HepG2 (cell line): Measurements from ENCODE around the gene DRD3. TPM values are rescaled to one million over a fixed set of nuclear protein-coding genes. Genes with fewer than 3 reads are reported as not detected.

Experiments used
- GFI1 ChIP-seq: sonication (generic); formaldehyde crosslinking; IDR thresholded peaks from 2 replicates; pipeline ENCODE4 v1.5.0; 2020; ENCODE audit warnings: missing genetic modification reagents, mild to moderate bottlenecking, borderline replicate concordance
- HOXA7 ChIP-seq: sonication (generic); formaldehyde crosslinking; IDR thresholded peaks from 2 replicates; pipeline ENCODE4 v1.8.1; 2022; ENCODE audit warnings: mild to moderate bottlenecking, missing genetic modification reagents, moderate library complexity
- ISL2 ChIP-seq: sonication (generic); formaldehyde crosslinking; IDR thresholded peaks from 2 replicates; pipeline ENCODE4 v1.5.0; 2020; ENCODE audit warnings: missing genetic modification reagents
- KAT7 ChIP-seq: IDR thresholded peaks from 2 replicates; pipeline ENCODE4 v1.6.1; 2018; ENCODE audit warnings: borderline replicate concordance, missing compliant biosample characterization
- MAFF ChIP-seq: IDR thresholded peaks from 2 replicates; pipeline ENCODE4 v1.6.1; 2011; ENCODE audit warnings: low read depth, low read length, improper control_type of control experiment
- MBD4 ChIP-seq: IDR thresholded peaks from 2 replicates; pipeline ENCODE4 v1.6.1; 2012; ENCODE audit warnings: low read length, inconsistent platforms, borderline replicate concordance
- MBNL3 ChIP-seq: fragments of 250-450 bp; sonication (Bioruptor Pico); conservative IDR thresholded peaks from 2 replicates; pipeline ENCODE4 v1.8.0; 2022; ENCODE audit warnings: mild to moderate bottlenecking, inconsistent platforms
- NFATC3 ChIP-seq: sonication (generic); formaldehyde crosslinking; IDR thresholded peaks from 2 replicates; pipeline ENCODE4 v1.5.1; 2020; ENCODE audit warnings: mild to moderate bottlenecking, missing genetic modification reagents
- YY1 ChIP-seq: IDR thresholded peaks from 2 replicates; pipeline ENCODE4 v1.6.1; 2011; ENCODE audit warnings: low read length, low read depth, moderate library complexity, mild to moderate bottlenecking; ENCODE audit not compliant: insufficient read depth, insufficient replicate concordance
- ZNF34 ChIP-seq: sonication (generic); formaldehyde crosslinking; IDR thresholded peaks from 2 replicates; pipeline ENCODE4 v1.4.0; 2020; ENCODE audit warnings: mild to moderate bottlenecking, missing genetic modification reagents, borderline replicate concordance
- ZNF556 ChIP-seq: sonication (generic); formaldehyde crosslinking; IDR thresholded peaks from 2 replicates; pipeline ENCODE4 v1.4.0; 2020; ENCODE audit warnings: mild to moderate bottlenecking, missing genetic modification reagents, borderline replicate concordance
- ZNF615 ChIP-seq: sonication (generic); formaldehyde crosslinking; IDR thresholded peaks from 2 replicates; pipeline ENCODE4 v1.5.0; 2020; ENCODE audit warnings: mild to moderate bottlenecking, missing genetic modification reagents, borderline replicate concordance
- ZNF737 ChIP-seq: sonication (generic); formaldehyde crosslinking; IDR thresholded peaks from 2 replicates; pipeline ENCODE4 v1.5.0; 2020; ENCODE audit warnings: missing genetic modification reagents, mild to moderate bottlenecking, borderline replicate concordance
- ZNF788 ChIP-seq: sonication (generic); formaldehyde crosslinking; IDR thresholded peaks from 2 replicates; pipeline ENCODE4 v1.5.0; 2020; ENCODE audit warnings: mild to moderate bottlenecking, missing genetic modification reagents, borderline replicate concordance
- ZSCAN25 ChIP-seq: sonication (generic); formaldehyde crosslinking; IDR thresholded peaks from 2 replicates; pipeline ENCODE4 v1.8.0; 2022; ENCODE audit warnings: mild to moderate bottlenecking, missing genetic modification reagents
- polyA plus RNA-seq, 8 experiments: library from polyadenylated mRNA; depleted of rRNA in 3 of 8; stranded (reverse) in 7 of 8; unstranded in 1 of 8; fragments of >200 nt; fragmentation: Illumina TruSeq in 4 of 8; extraction: Trizol in 4 of 8; gene quantifications; 2 replicates each; pipeline versions ENCODE4 v1.2.1 to v1.2.3, GENCODE V29; 2011 to 2016; ENCODE audit warnings: low read depth in 4 of 8, missing spikeins in 1 of 8, mixed read lengths in 1 of 8; ENCODE audit not compliant: insufficient read depth in 1 of 8
- total RNA-seq, 5 experiments: library from RNA; depleted of rRNA; stranded (reverse); fragments of >200 nt; fragmentation: Illumina TruSeq; extraction: Trizol; gene quantifications; 2 replicates each; pipeline ENCODE4 v1.2.3, GENCODE V29; 2016; ENCODE audit warnings: low read depth in 1 of 5
- TF ChIP-seq, protein P1 (sequence below): sonication (generic); formaldehyde crosslinking; IDR thresholded peaks from 2 replicates; pipeline ENCODE4 v1.9.0; 2021; ENCODE audit warnings: missing genetic modification reagents, mild to moderate bottlenecking, borderline replicate concordance
- TF ChIP-seq, protein P2 (sequence below): sonication (generic); formaldehyde crosslinking; IDR thresholded peaks from 2 replicates; pipeline ENCODE4 v1.4.0; 2020; ENCODE audit warnings: mild to moderate bottlenecking, missing genetic modification reagents
- TF ChIP-seq, protein P3 (sequence below): sonication (generic); IDR thresholded peaks from 2 replicates; pipeline ENCODE4 v1.6.1; 2016; ENCODE audit warnings: low read depth, borderline replicate concordance

DRD3 gene
- total and polyA plus RNA-seq, 2 of the 13 experiments (the other 11 are each of a cell fraction or from before 2014, with no cell fraction given): not detected

DNA sequence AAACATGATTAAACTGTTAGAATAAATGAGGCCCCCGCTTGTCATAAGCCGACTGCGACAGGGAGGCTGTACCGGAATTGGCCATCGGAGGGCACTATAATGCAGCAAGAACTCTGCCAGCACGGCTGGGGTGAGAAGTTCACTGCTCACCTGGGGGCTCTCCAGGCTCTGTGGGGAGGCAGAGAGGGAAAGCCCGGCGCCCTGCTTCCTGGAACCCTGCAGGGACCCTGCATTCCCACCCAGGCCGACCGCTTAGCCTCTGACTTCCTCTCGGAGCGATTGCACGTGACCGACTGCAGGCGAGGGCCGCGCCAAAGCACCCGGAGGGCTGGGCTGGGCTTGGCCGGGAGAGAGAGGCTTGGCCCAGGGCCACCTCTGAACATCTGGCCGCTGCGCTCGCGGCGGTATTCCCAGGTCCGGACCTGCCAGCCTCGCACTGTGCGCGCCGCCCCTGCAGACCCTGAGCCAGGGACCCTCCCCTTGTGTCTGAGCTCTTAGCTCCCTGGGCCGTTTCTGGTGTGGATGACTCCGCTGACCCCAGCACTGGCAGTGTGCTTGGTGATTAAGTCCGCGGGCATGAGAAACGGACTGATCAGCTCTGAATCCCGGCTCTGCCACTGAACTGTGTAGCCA, 26.2 kb downstream of the DRD3 start (continued):
- TF ChIP-seq, protein P1, sequence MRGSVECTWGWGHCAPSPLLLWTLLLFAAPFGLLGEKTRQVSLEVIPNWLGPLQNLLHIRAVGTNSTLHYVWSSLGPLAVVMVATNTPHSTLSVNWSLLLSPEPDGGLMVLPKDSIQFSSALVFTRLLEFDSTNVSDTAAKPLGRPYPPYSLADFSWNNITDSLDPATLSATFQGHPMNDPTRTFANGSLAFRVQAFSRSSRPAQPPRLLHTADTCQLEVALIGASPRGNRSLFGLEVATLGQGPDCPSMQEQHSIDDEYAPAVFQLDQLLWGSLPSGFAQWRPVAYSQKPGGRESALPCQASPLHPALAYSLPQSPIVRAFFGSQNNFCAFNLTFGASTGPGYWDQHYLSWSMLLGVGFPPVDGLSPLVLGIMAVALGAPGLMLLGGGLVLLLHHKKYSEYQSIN: no peak
- TF ChIP-seq ISL2 (CRISPR knock-in tag) (no peak), GFI1 (CRISPR knock-in tag) (peak; percentile 56; the same call in 1 of the 2 replicates), ZNF615 (CRISPR knock-in tag) (no peak), ZNF556 (CRISPR knock-in tag) (peak; percentile 70; the same call in 1 of the 2 replicates), MBNL3 (CRISPR knock-in tag) (no peak), MAFF (no peak), YY1 (no peak), ZNF788 (CRISPR knock-in tag) (peak; percentile 45; the same call in 1 of the 2 replicates), KAT7 (CRISPR knock-in tag) (no peak), NFATC3 (CRISPR knock-in tag) (0 out of 2 replicates have a peak, but pooled peaks have one; percentile 29), ZNF737 (CRISPR knock-in tag) (no peak), MBD4 (no peak), HOXA7 (CRISPR knock-in tag) (no peak), ZSCAN25 (CRISPR knock-in tag) (0 out of 2 replicates have a peak, but pooled peaks have one; percentile 38), ZNF34 (CRISPR knock-in tag) (no peak)
- TF ChIP-seq, protein P2, sequence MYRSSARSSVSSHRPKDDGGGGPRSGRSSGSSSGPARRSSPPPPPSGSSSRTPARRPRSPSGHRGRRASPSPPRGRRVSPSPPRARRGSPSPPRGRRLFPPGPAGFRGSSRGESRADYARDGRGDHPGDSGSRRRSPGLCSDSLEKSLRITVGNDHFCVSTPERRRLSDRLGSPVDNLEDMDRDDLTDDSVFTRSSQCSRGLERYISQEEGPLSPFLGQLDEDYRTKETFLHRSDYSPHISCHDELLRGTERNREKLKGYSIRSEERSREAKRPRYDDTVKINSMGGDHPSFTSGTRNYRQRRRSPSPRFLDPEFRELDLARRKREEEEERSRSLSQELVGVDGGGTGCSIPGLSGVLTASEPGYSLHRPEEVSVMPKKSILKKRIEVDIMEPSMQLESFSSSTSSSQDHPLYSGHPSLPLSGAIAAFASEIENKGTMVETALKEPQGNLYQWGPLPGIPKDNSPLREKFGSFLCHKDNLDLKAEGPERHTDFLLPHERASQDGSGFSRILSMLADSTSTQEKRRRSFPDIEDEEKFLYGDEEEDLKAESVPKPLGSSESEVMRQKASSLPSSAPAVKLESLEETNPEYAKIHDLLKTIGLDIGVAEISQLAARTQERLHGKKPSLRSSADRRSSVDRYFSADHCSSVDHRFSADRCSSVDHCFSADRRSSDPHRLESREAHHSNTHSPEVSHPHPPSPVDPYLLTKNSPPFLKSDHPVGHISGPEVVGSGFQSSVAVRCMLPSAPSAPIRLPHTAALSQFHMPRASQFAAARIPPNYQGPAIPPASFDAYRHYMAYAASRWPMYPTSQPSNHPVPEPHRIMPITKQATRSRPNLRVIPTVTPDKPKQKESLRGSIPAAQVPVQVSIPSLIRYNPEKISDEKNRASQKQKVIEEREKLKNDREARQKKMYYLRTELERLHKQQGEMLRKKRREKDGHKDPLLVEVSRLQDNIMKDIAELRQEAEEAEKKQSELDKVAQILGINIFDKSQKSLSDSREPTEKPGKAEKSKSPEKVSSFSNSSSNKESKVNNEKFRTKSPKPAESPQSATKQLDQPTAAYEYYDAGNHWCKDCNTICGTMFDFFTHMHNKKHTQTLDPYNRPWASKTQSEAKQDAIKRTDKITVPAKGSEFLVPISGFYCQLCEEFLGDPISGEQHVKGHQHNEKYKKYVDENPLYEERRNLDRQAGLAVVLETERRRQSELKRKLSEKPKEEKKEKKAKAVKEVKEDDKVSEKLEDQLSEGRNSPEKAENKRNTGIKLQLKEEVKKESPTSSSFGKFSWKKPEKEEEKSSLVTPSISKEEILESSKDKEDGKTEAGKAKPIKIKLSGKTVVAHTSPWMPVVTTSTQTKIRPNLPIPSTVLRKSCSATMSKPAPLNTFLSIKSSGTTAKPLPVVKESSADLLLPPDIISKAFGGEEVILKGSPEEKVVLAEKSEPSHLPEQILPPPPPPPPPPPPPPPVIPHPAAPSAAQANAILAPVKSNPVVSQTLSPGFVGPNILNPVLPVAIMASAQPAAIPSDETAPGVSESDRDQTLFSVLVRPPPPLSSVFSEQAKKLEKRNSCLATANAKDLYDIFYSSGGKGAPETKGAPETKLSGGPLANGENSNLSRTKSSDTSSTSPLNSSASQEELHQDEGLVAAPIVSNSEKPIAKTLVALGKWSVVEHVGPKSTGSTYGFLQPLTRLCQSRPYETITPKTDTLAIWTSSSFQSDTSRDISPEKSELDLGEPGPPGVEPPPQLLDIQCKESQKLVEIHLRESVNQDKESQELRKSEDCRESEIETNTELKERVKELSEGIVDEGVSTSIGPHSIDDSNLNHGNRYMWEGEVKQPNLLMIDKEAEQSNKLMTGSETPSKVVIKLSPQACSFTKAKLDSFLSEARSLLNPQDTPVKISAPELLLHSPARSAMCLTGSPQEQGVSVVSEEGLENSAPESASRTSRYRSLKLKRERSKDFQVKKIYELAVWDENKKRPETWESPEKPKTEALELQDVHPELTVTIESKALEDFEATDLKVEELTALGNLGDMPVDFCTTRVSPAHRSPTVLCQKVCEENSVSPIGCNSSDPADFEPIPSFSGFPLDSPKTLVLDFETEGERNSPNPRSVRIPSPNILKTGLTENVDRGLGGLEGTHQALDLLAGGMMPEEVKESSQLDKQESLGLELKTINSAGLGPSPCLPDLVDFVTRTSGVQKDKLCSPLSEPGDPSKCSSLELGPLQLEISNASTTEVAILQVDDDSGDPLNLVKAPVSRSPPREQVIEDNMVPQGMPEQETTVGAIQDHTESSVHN (CRISPR knock-in tag): no peak
- TF ChIP-seq, protein P3, sequence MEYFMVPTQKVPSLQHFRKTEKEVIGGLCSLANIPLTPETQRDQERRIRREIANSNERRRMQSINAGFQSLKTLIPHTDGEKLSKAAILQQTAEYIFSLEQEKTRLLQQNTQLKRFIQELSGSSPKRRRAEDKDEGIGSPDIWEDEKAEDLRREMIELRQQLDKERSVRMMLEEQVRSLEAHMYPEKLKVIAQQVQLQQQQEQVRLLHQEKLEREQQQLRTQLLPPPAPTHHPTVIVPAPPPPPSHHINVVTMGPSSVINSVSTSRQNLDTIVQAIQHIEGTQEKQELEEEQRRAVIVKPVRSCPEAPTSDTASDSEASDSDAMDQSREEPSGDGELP: peak; percentile 52; the same call in 1 of the 2 replicates
